HepG2 (cell line): Measurements from ENCODE around the gene CMTM5. TPM values are rescaled to one million over a fixed set of nuclear protein-coding genes. Genes with fewer than 3 reads are reported as not detected.

ENCODE experiments used
- ATAC-seq: fragments of 200-7000 bp; cut with Tn5 transposase; 3 replicates; pipeline ENCODE4 v1.9.1; 2020; ENCODE audit warnings: mild to moderate bottlenecking, moderate library complexity
- BruUV-seq: library from RNA; stranded (reverse); fragments of 400-500 nt; replicated peaks from 2 replicates; lab custom pipeline; 2021; lab: Mats Ljungman, UMichigan
- CTCF ChIA-PET: fragments of 300-600 bp; formaldehyde crosslinking; extraction: SDS; loops from one replicate; lab custom pipeline; 2021; ENCODE audit warnings: low total read pairs, inconsistent platforms, low intra/inter-chr PET ratio; lab: Yijun Ruan, JAX
- POLR2A ChIA-PET: fragments of 350-600 bp; sonication (Branson Sonifier 250); formaldehyde crosslinking; loops from one replicate; lab custom pipeline; 2020; ENCODE audit warnings: antibody characterized with exemption, inconsistent platforms; lab: Yijun Ruan, JAX
- DNase-seq: peaks from one replicate; pipeline ENCODE4 v3.0.0-alpha.2; 2015; ENCODE audit warnings: low spot score
- FAIRE-seq: peaks from 3 replicates; lab custom pipeline; 2011; peaks lifted over from hg19 to GRCh38; lab: Jason Lieb, UNC
- H2AFZ ChIP-seq: one replicate; pipeline ENCODE4 v1.6.1; 2011; ENCODE audit warnings: low read length, inconsistent platforms
- H3K27ac ChIP-seq: fragments of 300-600 bp; 3 replicates; pipeline ENCODE4 v1.8.0; 2011; ENCODE audit warnings: mixed run types, mild to moderate bottlenecking, mixed read lengths, low read length, inconsistent platforms; ENCODE audit not compliant: insufficient read depth; ENCODE audit errors: extremely low read length
- H3K27me3 ChIP-seq, 2 experiments: fragments of 200-600 bp in 1 of 2; 2 replicates in 1 of 2; 3 replicates in 1 of 2; pipeline versions ENCODE4 v1.6.0 to v1.8.0; 2011; ENCODE audit warnings: low read length in 2 of 2, mild to moderate bottlenecking in 2 of 2, moderate library complexity in 2 of 2, inconsistent platforms in 1 of 2; ENCODE audit not compliant: insufficient read depth in 2 of 2, control insufficient read depth in 1 of 2
- H3K36me3 ChIP-seq, 2 experiments: fragments of 200-600 bp in 1 of 2; replicated peaks in 1 of 2; 2 replicates in 1 of 2; 3 replicates in 1 of 2; pipeline versions ENCODE4 v1.5.1 to v1.8.0; 2011; ENCODE audit warnings: low read length in 2 of 2, inconsistent platforms in 1 of 2; ENCODE audit not compliant: insufficient read depth in 2 of 2, control insufficient read depth in 1 of 2
- H3K4me1 ChIP-seq: 2 replicates; pipeline ENCODE4 v1.5.1; 2012; ENCODE audit warnings: low read length, inconsistent platforms; ENCODE audit not compliant: insufficient read depth
- H3K4me2 ChIP-seq: 2 replicates; pipeline ENCODE4 v1.6.0; 2011; ENCODE audit warnings: low read depth, low read length, inconsistent platforms
- H3K4me3 ChIP-seq, 3 experiments: fragments of 200-600 bp in 1 of 3; sonication (generic), shearing (Covaris generic) in 1 of 3; replicated peaks in 1 of 3; 2 replicates each; pipeline ENCODE4 v1.5.1; 2011 to 2016; ENCODE audit warnings: low read length in 3 of 3, inconsistent platforms in 2 of 3, low read depth in 2 of 3, mild to moderate bottlenecking in 2 of 3, control low read depth in 1 of 3, mixed read lengths in 1 of 3; ENCODE audit not compliant: insufficient read depth in 1 of 3
- H3K79me2 ChIP-seq: one replicate; pipeline ENCODE4 v1.6.1; 2011; ENCODE audit warnings: low read length, inconsistent platforms; ENCODE audit not compliant: insufficient read depth
- H3K9ac ChIP-seq: 2 replicates; pipeline ENCODE4 v1.6.0; 2011; ENCODE audit warnings: mild to moderate bottlenecking, low read depth, low read length, inconsistent platforms; ENCODE audit not compliant: insufficient read depth
- H3K9me3 ChIP-seq: 2 replicates; pipeline ENCODE4 v1.5.1; 2012; ENCODE audit warnings: mild to moderate bottlenecking, low read length
- H4K20me1 ChIP-seq: 2 replicates; pipeline ENCODE4 v1.6.0; 2011; ENCODE audit warnings: inconsistent platforms, mild to moderate bottlenecking, low read length, moderate library complexity; ENCODE audit not compliant: insufficient read depth
- ATF5 ChIP-seq: sonication (generic); formaldehyde crosslinking; IDR thresholded peaks from 2 replicates; pipeline ENCODE4 v1.4.0; 2020; ENCODE audit warnings: mild to moderate bottlenecking, low read depth, missing genetic modification reagents
- ATF7 ChIP-seq, 2 experiments: fragments of 450-650 bp in 1 of 2; sonication (generic) in 1 of 2; formaldehyde crosslinking in 1 of 2; IDR thresholded peaks; 2 replicates each; pipeline versions ENCODE4 v1.4.0 to v1.6.1; 2016 to 2020; ENCODE audit warnings: antibody characterized with exemption in 1 of 2, mild to moderate bottlenecking in 1 of 2, missing genetic modification reagents in 1 of 2
- EZH2 ChIP-seq: conservative IDR thresholded peaks from 2 replicates; pipeline ENCODE4 v1.6.1; 2012; ENCODE audit warnings: mild to moderate bottlenecking, low read depth, low read length, moderate library complexity
- FOXA1 ChIP-seq, 2 experiments: fragments of 450-650 bp in 1 of 2; sonication (generic) in 1 of 2; formaldehyde crosslinking in 1 of 2; IDR thresholded peaks; 2 replicates each; pipeline versions ENCODE4 v1.4.0 to v1.6.1; 2016 to 2020; ENCODE audit warnings: missing genetic modification reagents in 1 of 2
- IKZF1 ChIP-seq: fragments of 450-650 bp; IDR thresholded peaks from 2 replicates; pipeline ENCODE4 v1.7.1; 2016
- KDM5B ChIP-seq: sonication (generic); formaldehyde crosslinking; IDR thresholded peaks from 2 replicates; pipeline ENCODE4 v1.4.0; 2020; ENCODE audit warnings: missing genetic modification reagents, mild to moderate bottlenecking, borderline replicate concordance
- MNT ChIP-seq: fragments of 450-650 bp; IDR thresholded peaks from 2 replicates; pipeline ENCODE4 v1.6.1; 2016
- PHB2 ChIP-seq: fragments of 450-650 bp; IDR thresholded peaks from 2 replicates; pipeline ENCODE4 v1.6.1; 2018; ENCODE audit not compliant: partially characterized antibody
- SP5 ChIP-seq: IDR thresholded peaks from 2 replicates; pipeline ENCODE4 v1.6.1; 2016; ENCODE audit warnings: low read depth, borderline replicate concordance
- ZNF225 ChIP-seq: sonication (generic); formaldehyde crosslinking; IDR thresholded peaks from 2 replicates; pipeline ENCODE4 v1.4.0; 2020; ENCODE audit warnings: mild to moderate bottlenecking, missing genetic modification reagents
- ZNF605 ChIP-seq: sonication (generic); formaldehyde crosslinking; IDR thresholded peaks from 2 replicates; pipeline ENCODE4 v1.8.0; 2022; ENCODE audit warnings: mild to moderate bottlenecking, missing genetic modification reagents
- whole genome bisulfite sequencing: methylation state at CpG from one replicate; pipeline ENCODE4 v1.1.6; 2017; ENCODE audit warnings: low lambda C conversion rate; 5-methylcytosine and 5-hydroxymethylcytosine counted together
- in situ Hi-C: cut with HindIII; loops from 2 replicates; pipeline ENCODE4 v1.10.0; 2017; ENCODE audit warnings: low pct_unique_long_range_greater_than_20kb; ENCODE audit not compliant: extremely low pct_ligation_motif_present
- intact Hi-C: fragments of 100-400 bp; cut with micrococcal nuclease; formaldehyde crosslinking; loops from one replicate; pipeline ENCODE4 v1.10.0; 2022; ENCODE audit not compliant: unreplicated experiment
- polyA plus RNA-seq, 8 experiments: library from polyadenylated mRNA; depleted of rRNA in 3 of 8; stranded (reverse) in 7 of 8; unstranded in 1 of 8; fragments of >200 nt; fragmentation: Illumina TruSeq in 4 of 8; extraction: Trizol in 4 of 8; gene quantifications; 2 replicates each; pipeline versions ENCODE4 v1.2.1 to v1.2.3, GENCODE V29; 2011 to 2016; ENCODE audit warnings: low read depth in 4 of 8, missing spikeins in 1 of 8, mixed read lengths in 1 of 8; ENCODE audit not compliant: insufficient read depth in 1 of 8
- total RNA-seq, 5 experiments: library from RNA; depleted of rRNA; stranded (reverse); fragments of >200 nt; fragmentation: Illumina TruSeq; extraction: Trizol; gene quantifications; 2 replicates each; pipeline ENCODE4 v1.2.3, GENCODE V29; 2016; ENCODE audit warnings: low read depth in 1 of 5

Gene CMTM5
- total and polyA plus RNA-seq, 2 of the 13 experiments (the other 11 are each of a cell fraction or from before 2014, with no cell fraction given) = not detected

- no peaks in the 10 kb centered on the region for H3K9me3 ChIP-seq
- POLR2A ChIA-PET = no interaction called here
- intact Hi-C loops (no loop called here), in situ Hi-C loops (no loop called here)
- H3K4me3 ChIP-seq = no peak overlapping the region
- no peaks in the 10 kb centered on the region for H3K36me3 ChIP-seq
- no peaks in the 10 kb centered on the region for H4K20me1 ChIP-seq
- 9% methylated on average over 15 of the region's 15 CpGs for WGBS
- ATAC-seq = no peak
- DNase-seq = no peak
- FAIRE-seq = no peak
- no peak overlapping the region for H2AFZ ChIP-seq
- no peak for TF ChIP-seq ZNF605 (CRISPR knock-in tag)
- 0 out of 2 replicates have a peak, but pooled peaks have one; percentile 52 for TF ChIP-seq ZNF225 (CRISPR knock-in tag)
- TF ChIP-seq, all 625 proteins: peak for 1
- BruUV-seq = no TSS peak
- Histone ChIP-seq H3K27ac (no peak overlapping the region), H3K79me2 (no peaks in the 10 kb centered on the region), H3K9ac (no peak overlapping the region), H3K4me1 (no peaks in the 10 kb centered on the region), H3K27me3 (peaks cover 48 to 100% of the 10 kb centered on the region in 2 experiments), H3K4me2 (no peak overlapping the region)
- CTCF ChIA-PET = no interaction called here
These were observed 30.0 kb downstream of the CMTM5 start for GRCh38 chr14:23406725-23407355.

GRCh38 chr14:23407516-23408306 lies 30.9 kb downstream of the CMTM5 start, which contains the start of gene MYH6:
TSS of gene MYH6 (minus strand) at chr14:23408273. CDS start at chr14:23407223, 1,050 bp downstream.
- intact Hi-C loops = no loop called here
- H3K4me1 ChIP-seq = no peaks in the 10 kb centered on the region
- POLR2A ChIA-PET = no interaction called here
- ATAC-seq (no peak), DNase-seq (no peak), FAIRE-seq (no peak)
- CTCF ChIA-PET = no interaction called here
- H4K20me1 ChIP-seq = no peaks in the 10 kb centered on the region
- H3K4me2 ChIP-seq = no peak within 1 kb of the TSS
- no peak within 1 kb of the TSS for H3K27ac ChIP-seq
- no peaks in the 10 kb centered on the region for H3K36me3 ChIP-seq
- H3K4me3 ChIP-seq = no peak within 1 kb of the TSS
- peaks cover 51 to 100% of the 10 kb centered on the region in 2 experiments for H3K27me3 ChIP-seq
- H2AFZ ChIP-seq = no peak within 1 kb of the TSS
- H3K79me2 ChIP-seq = no peaks in the 10 kb centered on the region
- in situ Hi-C loops = no loop called here
- BruUV-seq = no TSS peak
- WGBS = 14% methylated on average over 15 of the region's 15 CpGs
- H3K9ac ChIP-seq = no peak within 1 kb of the TSS
- H3K9me3 ChIP-seq = no peaks in the 10 kb centered on the region
- TF ChIP-seq PHB2 = peak; percentile 94
- peak; percentile 10; the same call in 1 of the 2 replicates for TF ChIP-seq ATF7 (IDR thresholded peaks at IDR 0.05)
- no peak for TF ChIP-seq ATF7 (CRISPR knock-in tag; IDR thresholded peaks at IDR 0.05)
- TF ChIP-seq KDM5B = no peak
- TF ChIP-seq ZNF225 (CRISPR knock-in tag) = 0 out of 2 replicates have a peak, but pooled peaks have one; percentile 5
- TF ChIP-seq FOXA1 (IDR thresholded peaks at IDR 0.05) = 0 out of 2 replicates have a peak, but pooled peaks have one; percentile 23
- no peak for TF ChIP-seq FOXA1 (CRISPR knock-in tag; IDR thresholded peaks at IDR 0.05)
- TF ChIP-seq MNT = peak; percentile 36; the same call in 1 of the 2 replicates
- TF ChIP-seq ATF5 (CRISPR knock-in tag) = no peak
- peak; percentile 77; the same call in 1 of the 2 replicates for TF ChIP-seq IKZF1
- 0 out of 2 replicates have a peak, but pooled peaks have one; percentile 44 for TF ChIP-seq EZH2
- no peak for TF ChIP-seq SP5 (CRISPR knock-in tag)
